H1 (cell line): Measurements from ENCODE around the gene SERPINE3. TPM values are rescaled to one million over a fixed set of nuclear protein-coding genes. Genes with fewer than 3 reads are reported as not detected.
A peak's percentile ranks its signal among the peaks of the same experiment; 100 is the strongest.

Experiments
- CTCF ChIA-PET: fragments of 300-600 bp; sonication (Branson Sonifier 250); formaldehyde crosslinking; loops from one replicate; lab custom pipeline; 2021; ENCODE audit not compliant: partially characterized antibody; lab: Charles Lee
- POLR2A ChIA-PET: fragments of 300-600 bp; sonication (Branson Sonifier 250); formaldehyde crosslinking; loops from one replicate; lab custom pipeline; 2021; ENCODE audit warnings: inconsistent platforms; ENCODE audit not compliant: partially characterized antibody; lab: Charles Lee
- DNase-seq, 2 experiments: peaks; one replicate each; pipeline versions ENCODE4 v3.0.0 to v3.0.0-alpha.2; 2010 to 2022; ENCODE audit warnings: low spot score in 2 of 2, low read depth in 1 of 2, mixed read lengths in 1 of 2
- FAIRE-seq: peaks from 2 replicates; lab custom pipeline; 2011; peaks lifted over from hg19 to GRCh38; lab: Jason Lieb, UNC
- H2AFZ ChIP-seq: 2 replicates; pipeline ENCODE4 v1.8.1; 2012; ENCODE audit warnings: low read length, inconsistent platforms
- H2AK5ac ChIP-seq: 2 replicates; pipeline ENCODE4 v1.6.1; 2013; ENCODE audit warnings: low read depth, low read length
- H2BK120ac ChIP-seq: replicated peaks from 2 replicates; pipeline ENCODE3; 2013; ENCODE audit warnings: low read depth, low read length, inconsistent platforms
- H2BK12ac ChIP-seq: 2 replicates; pipeline ENCODE4 v1.6.1; 2013; ENCODE audit warnings: low read depth, low read length
- H2BK15ac ChIP-seq: 2 replicates; pipeline ENCODE4 v1.6.1; 2013; ENCODE audit warnings: low read length
- H2BK20ac ChIP-seq: 2 replicates; pipeline ENCODE4 v1.6.1; 2013; ENCODE audit warnings: low read length
- H2BK5ac ChIP-seq: 2 replicates; pipeline ENCODE4 v1.6.1; 2013; ENCODE audit warnings: low read depth, low read length
- H3K14ac ChIP-seq: 2 replicates; pipeline ENCODE4 v1.6.1; 2013; ENCODE audit warnings: inconsistent platforms; ENCODE audit not compliant: insufficient read length
- H3K18ac ChIP-seq: 2 replicates; pipeline ENCODE4 v1.6.1; 2013; ENCODE audit warnings: low read length; ENCODE audit errors: extremely low read depth
- H3K23ac ChIP-seq: 2 replicates; pipeline ENCODE4 v1.6.1; 2013; ENCODE audit warnings: inconsistent platforms; ENCODE audit not compliant: insufficient read length
- H3K23me2 ChIP-seq: 2 replicates; pipeline ENCODE4 v1.6.1; 2013; ENCODE audit warnings: low read depth, low read length
- H3K27ac ChIP-seq: 2 replicates; pipeline ENCODE4 v1.6.1; 2011; ENCODE audit warnings: low read depth, low read length, inconsistent platforms
- H3K27me3 ChIP-seq, 4 experiments: replicated peaks in 1 of 4; 1 replicate in 1 of 4; 2 replicates in 3 of 4; pipeline versions ENCODE4 v1.6.1 to v1.8.1; 2011 to 2013; ENCODE audit warnings: low read length in 3 of 4, mild to moderate bottlenecking in 3 of 4, inconsistent platforms in 2 of 4, mixed read lengths in 2 of 4, moderate library complexity in 1 of 4; ENCODE audit not compliant: control insufficient read depth in 3 of 4, insufficient read depth in 3 of 4; ENCODE audit errors: extremely low read depth in 1 of 4
- H3K36me3 ChIP-seq, 4 experiments: 2 replicates each; pipeline versions ENCODE4 v1.6.1 to v1.8.1; 2011 to 2013; ENCODE audit warnings: mild to moderate bottlenecking in 4 of 4, low read length in 3 of 4, moderate library complexity in 2 of 4, control low read depth in 1 of 4, inconsistent platforms in 1 of 4; ENCODE audit not compliant: insufficient read depth in 4 of 4, control insufficient read depth in 2 of 4
- H3K4ac ChIP-seq: replicated peaks from 2 replicates; pipeline ENCODE3; 2013; ENCODE audit warnings: low read length, low read depth, mixed read lengths, inconsistent platforms; ENCODE audit not compliant: insufficient read length
- H3K4me1 ChIP-seq, 4 experiments: replicated peaks in 1 of 4; 1 replicate in 1 of 4; 2 replicates in 3 of 4; pipeline versions ENCODE4 v1.6.1 to v1.8.1; 2011 to 2013; ENCODE audit warnings: low read length in 3 of 4, inconsistent platforms in 2 of 4, mixed read lengths in 1 of 4; ENCODE audit not compliant: insufficient read depth in 4 of 4, control insufficient read depth in 3 of 4
- H3K4me2 ChIP-seq, 2 experiments: 2 replicates each; pipeline versions ENCODE4 v1.6.1 to v1.8.1; 2011 to 2013; ENCODE audit warnings: low read depth in 2 of 2, low read length in 2 of 2, control low read depth in 1 of 2, inconsistent platforms in 1 of 2, mild to moderate bottlenecking in 1 of 2; ENCODE audit not compliant: insufficient read depth in 1 of 2
- H3K4me3 ChIP-seq, 4 experiments: fragments of 200-600, 300-600 bp in 1 of 4; sonication (generic), shearing (Covaris generic), sonication (Bioruptor Twin) in 1 of 4; 2 replicates each; pipeline versions ENCODE4 v1.5.1 to v1.8.1; 2011 to 2016; ENCODE audit warnings: low read length in 4 of 4, low read depth in 3 of 4, control low read depth in 2 of 4, inconsistent platforms in 2 of 4, mild to moderate bottlenecking in 2 of 4, mixed read lengths in 1 of 4, moderate library complexity in 1 of 4; ENCODE audit not compliant: insufficient read depth in 2 of 4; ENCODE audit errors: extremely low read depth in 1 of 4
- H3K56ac ChIP-seq: replicated peaks from 2 replicates; pipeline ENCODE3; 2013; ENCODE audit warnings: low read depth, mild to moderate bottlenecking, mixed read lengths, low read length, inconsistent platforms; ENCODE audit not compliant: insufficient read length
- H3K79me1 ChIP-seq: 2 replicates; pipeline ENCODE4 v1.6.1; 2013; ENCODE audit warnings: low read depth, low read length, control low read depth
- H3K79me2 ChIP-seq, 2 experiments: 2 replicates each; pipeline versions ENCODE4 v1.6.1 to v1.8.1; 2012 to 2013; ENCODE audit warnings: low read length in 2 of 2, mild to moderate bottlenecking in 2 of 2, inconsistent platforms in 1 of 2; ENCODE audit not compliant: insufficient read depth in 2 of 2, control insufficient read depth in 1 of 2
- H3K9ac ChIP-seq, 4 experiments: replicated peaks in 1 of 4; 1 replicate in 1 of 4; 2 replicates in 3 of 4; pipeline versions ENCODE4 v1.6.1 to v1.8.1; 2011 to 2013; ENCODE audit warnings: low read depth in 3 of 4, low read length in 3 of 4, control low read depth in 2 of 4, mild to moderate bottlenecking in 2 of 4, moderate library complexity in 2 of 4, inconsistent platforms in 1 of 4; ENCODE audit errors: extremely low read depth in 1 of 4
- H3K9me3 ChIP-seq, 2 experiments: 2 replicates each; pipeline versions ENCODE4 v1.6.1 to v1.8.1; 2012 to 2013; ENCODE audit warnings: mild to moderate bottlenecking in 2 of 2, moderate library complexity in 2 of 2, control low read depth in 1 of 2, inconsistent platforms in 1 of 2, low read depth in 1 of 2, low read length in 1 of 2, mixed read lengths in 1 of 2; ENCODE audit not compliant: insufficient read depth in 2 of 2
- H4K20me1 ChIP-seq, 2 experiments: replicated peaks in 1 of 2; 2 replicates each; pipeline versions ENCODE3 to v1.8.1; 2011 to 2013; ENCODE audit warnings: inconsistent platforms in 2 of 2, low read length in 2 of 2, mild to moderate bottlenecking in 1 of 2; ENCODE audit not compliant: insufficient read depth in 2 of 2, control insufficient read depth in 1 of 2
- H4K5ac ChIP-seq: 2 replicates; pipeline ENCODE4 v1.6.1; 2013; ENCODE audit warnings: low read length, low read depth, mixed read lengths, inconsistent platforms; ENCODE audit not compliant: insufficient read length
- H4K8ac ChIP-seq: 2 replicates; pipeline ENCODE4 v1.8.0; 2013; ENCODE audit warnings: mild to moderate bottlenecking, moderate library complexity, low read length, inconsistent platforms; ENCODE audit not compliant: insufficient read depth; ENCODE audit errors: extremely low read depth
- H4K91ac ChIP-seq: replicated peaks from 2 replicates; pipeline ENCODE3; 2013; ENCODE audit warnings: low read length, mixed read lengths, inconsistent platforms; ENCODE audit not compliant: insufficient read length
- BCL11A ChIP-seq, 2 experiments: IDR thresholded peaks; one replicate each; pipeline ENCODE4 v1.6.1; 2011; ENCODE audit warnings: low read depth in 2 of 2, low read length in 2 of 2, mild to moderate bottlenecking in 2 of 2
- RAD21 ChIP-seq, 2 experiments: IDR thresholded peaks in 1 of 2; conservative IDR thresholded peaks in 1 of 2; 2 replicates each; pipeline ENCODE4 v1.6.1; 2011; ENCODE audit warnings: low read depth in 2 of 2, low read length in 2 of 2, improper control_type of control experiment in 1 of 2, inconsistent platforms in 1 of 2, mild to moderate bottlenecking in 1 of 2, moderate library complexity in 1 of 2
- WGBS, 2 experiments: shearing (Covaris generic) in 1 of 2; methylation state at CpG; one replicate each; pipeline versions ENCODE4 v1.1.6 to v1.1.7; 2013 to 2015; ENCODE audit warnings: low lambda C conversion rate in 2 of 2, mixed read lengths in 2 of 2, inconsistent platforms in 1 of 2, low coverage in 1 of 2, missing lambda C conversion rate in 1 of 2; ENCODE audit not compliant: insufficient replicate concordance in 2 of 2, insufficient coverage in 1 of 2, insufficient read length in 1 of 2; ENCODE audit errors: extremely low coverage in 1 of 2, missing lambda C conversion rate in 1 of 2; 5-methylcytosine and 5-hydroxymethylcytosine counted together
- polyA plus RNA-seq, 7 experiments: library from polyadenylated mRNA; depleted of rRNA in 3 of 7; stranded (reverse) in 5 of 7; unstranded in 2 of 7; fragments of >200 nt in 5 of 7; fragments of 200-250 nt in 2 of 7; gene quantifications; 1 replicate in 5 of 7; 2 replicates in 1 of 7; 4 replicates in 1 of 7; pipeline versions ENCODE4 v1.2.1 to v1.2.3, GENCODE V29; 2011 to 2013; ENCODE audit warnings: missing spikeins in 2 of 7, mixed read lengths in 2 of 7
- total RNA-seq: library from RNA; stranded (reverse); fragmentation: NEBNext Ultra II Directional; extraction: Animal tissue kit (Norgen Biotek cat#: 25700); gene quantifications from 2 replicates; pipeline ENCODE4 v1.2.1, GENCODE V29; 2021

The SERPINE3 gene
- total and polyA plus RNA-seq, 2 of the 8 experiments (the other 6 are each of a cell fraction or from before 2014, with no cell fraction given): 0.34 to 1.0 TPM

DNA sequence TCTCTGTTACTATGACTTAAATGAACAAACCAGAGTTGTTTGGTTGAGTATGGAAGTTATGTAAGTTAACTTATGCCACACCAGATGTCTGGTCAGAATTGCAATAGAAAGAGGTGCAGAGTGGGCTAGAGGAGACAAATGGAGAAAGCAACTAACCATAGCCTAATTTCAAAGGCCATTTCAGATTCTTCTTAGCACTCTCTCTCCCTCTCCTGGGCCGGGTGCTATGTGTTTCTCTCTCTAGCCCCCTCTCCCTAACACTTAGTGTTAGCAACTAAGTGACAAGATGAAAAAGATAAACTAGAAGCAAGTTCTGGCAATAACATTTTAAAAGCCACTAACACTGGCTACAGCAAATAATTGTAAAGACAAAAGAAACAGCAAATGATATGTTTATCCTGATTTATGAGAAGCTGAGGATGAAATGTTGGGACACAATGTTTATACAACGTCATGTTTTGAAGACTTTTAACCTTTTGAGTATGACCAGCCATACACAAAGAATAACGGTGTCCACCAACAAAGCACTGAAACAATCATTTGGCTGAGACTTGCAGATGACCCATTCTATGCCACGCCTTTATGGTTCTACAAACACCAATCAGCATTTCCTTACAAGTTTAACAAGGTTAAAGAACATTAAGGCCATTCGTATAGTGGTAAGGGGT lies 18.6 kb downstream of the SERPINE3 start:
- Histone ChIP-seq H3K9ac (no peak overlapping the region), H3K4me3 (no peak overlapping the region), H2BK5ac (no peak overlapping the region), H3K23ac (no peak overlapping the region), H3K79me2 (no peaks in the 10 kb centered on the region), H3K18ac (no peak overlapping the region), H3K36me3 (peaks cover 0 to 10% (median 0%) of the 10 kb centered on the region in 4 experiments; a peak in 1 of 8 replicates), H4K20me1 (no peaks in the 10 kb centered on the region), H4K5ac (no peak overlapping the region), H2BK20ac (no peak overlapping the region), H3K14ac (no peak overlapping the region), H3K4me1 (peaks cover 0 to 5% (median 0%) of the 10 kb centered on the region in 4 experiments; a peak in 1 of 7 replicates), H3K9me3 (no peaks in the 10 kb centered on the region), H2BK15ac (no peak overlapping the region), H2AFZ (no peak overlapping the region), H2BK12ac (no peak overlapping the region), H3K23me2 (no peaks in the 10 kb centered on the region), H3K79me1 (no peaks in the 10 kb centered on the region), H3K4me2 (no peak overlapping the region), H2AK5ac (no peak overlapping the region), H2BK120ac (no peak overlapping the region), H4K8ac (no peak overlapping the region), H3K27me3 (no peaks in the 10 kb centered on the region), H3K27ac (no peak overlapping the region), H3K56ac (no peak overlapping the region), H4K91ac (no peak overlapping the region), H3K4ac (no peak overlapping the region)
- CTCF ChIA-PET: interaction anchor here (0.8 to 1.3 kb wide), 5 partner anchors 8 to 249 kb away, joined by 3 to 6 read pairs (median 3); no protein-coding TSS in a partner anchor
- TF ChIP-seq BCL11A (IDR thresholded peaks at IDR 0.05; ENCODE audit: low read depth in 2 of 2, low read length in 2 of 2) (no peak), RAD21 (IDR thresholded peaks at IDR 0.05 in 1 of 2, conservative IDR thresholded peaks at IDR 0.05 in 1 of 2; ENCODE audit: low read depth in 2 of 2, low read length in 2 of 2) (peak; percentile 30 to 36; a peak in 3 of 4 replicates)
- no peak for DNase-seq
- no peak for FAIRE-seq
- WGBS, 2 experiments: 93% methylated on average over 5 of the region's 5 CpGs; no CpG with 5 or more reads in 1 of the 2 experiments
- POLR2A ChIA-PET: interaction anchor here (0.6 to 1.4 kb wide), 2 partner anchors 180 to 494 kb away, joined by 3 read pairs; no protein-coding TSS in a partner anchor
